Retinal pigment epithelial cell (primary cell): ENCODE measurements around the gene SMIM5.
A peak's percentile ranks its signal among the peaks of the same experiment; 100 is the strongest.

Source experiments
- DNase-seq: peaks from one replicate; pipeline ENCODE4 v3.0.0-alpha.2; 2010; ENCODE audit warnings: low read depth
- H3K4me3 ChIP-seq: 2 replicates; pipeline ENCODE4 v1.5.1; 2011; ENCODE audit warnings: mild to moderate bottlenecking, low read length, control low read depth, moderate library complexity
- CTCF ChIP-seq: conservative IDR thresholded peaks from 2 replicates; pipeline ENCODE4 v1.5.1; 2011; ENCODE audit warnings: low read depth, low read length, control low read depth, inconsistent platforms

The SMIM5 gene

GRCh38 chr17:75676461-75676860 lies 43.2 kb downstream of the SMIM5 start:
- DNase-seq, result no peak
- H3K4me3 ChIP-seq, result no peak overlapping the region
- no peak for TF ChIP-seq CTCF

- DNase-seq, result no peak
- peak; percentile 36 for TF ChIP-seq CTCF
- H3K4me3 ChIP-seq, result no peak overlapping the region
Measured at GRCh38 chr17:75679706-75680211, 46.5 kb downstream of the SMIM5 start.

GRCh38 chr17:75680431-75680830 lies 47.2 kb downstream of the SMIM5 start:
- no peak for TF ChIP-seq CTCF
- DNase-seq, result no peak
- H3K4me3 ChIP-seq, result no peak overlapping the region

GRCh38 chr17:75681289-75681688 lies 48.1 kb downstream of the SMIM5 start:
- peak; percentile 71 for DNase-seq
- no peak for TF ChIP-seq CTCF
- H3K4me3 ChIP-seq, result no peak overlapping the region

GRCh38 chr17:75683583-75683982 lies 50.3 kb downstream of the SMIM5 start:
- H3K4me3 ChIP-seq, result no peak overlapping the region
- TF ChIP-seq CTCF, result no peak
- peak; percentile 53 for DNase-seq

- DNase-seq, result no peak
- TF ChIP-seq CTCF, result no peak
- no peak overlapping the region for H3K4me3 ChIP-seq
Measured at GRCh38 chr17:75684249-75684648, 51.0 kb downstream of the SMIM5 start.

GRCh38 chr17:75684924-75685323 lies 51.7 kb downstream of the SMIM5 start:
- DNase-seq, result peak; percentile 90
- TF ChIP-seq CTCF, result no peak
- no peak overlapping the region for H3K4me3 ChIP-seq
